ENCODE data around the gene TDRD12. TPM values are rescaled to one million over a fixed set of nuclear protein-coding genes. Genes with fewer than 3 reads are reported as not detected.
A peak's percentile ranks its signal among the peaks of the same experiment; 100 is the strongest.

Gene TDRD12
- total RNA-seq, 1 experiment from 2014 or later: 1.3 TPM

- Histone ChIP-seq H4K91ac (ENCODE audit: insufficient read length, low read depth, low read length) (no peak overlapping the region), H3K56ac (ENCODE audit: insufficient read length, low read depth, low read length) (no peak overlapping the region), H3K4me2 (ENCODE audit: insufficient read depth, insufficient read length, low read length) (no peak overlapping the region), H3K27me3 (ENCODE audit: insufficient read depth, low read length) (no peaks in the 10 kb centered on the region), H4K5ac (ENCODE audit: insufficient read length, low read depth, low read length) (no peak overlapping the region), H2BK20ac (ENCODE audit: low read depth, low read length, poor library complexity, severe bottlenecking) (no peak overlapping the region), H3K23me2 (ENCODE audit: insufficient read length, low read depth, low read length, poor library complexity, severe bottlenecking) (no peaks in the 10 kb centered on the region), H3K14ac (ENCODE audit: insufficient read depth, low read length) (no peak overlapping the region; the same call in 1 of the 2 replicates), H2BK15ac (ENCODE audit: low read depth, low read length) (no peak overlapping the region), H2BK12ac (ENCODE audit: insufficient read length, low read depth, low read length) (no peak overlapping the region), H3K27ac (ENCODE audit: insufficient read length, low read depth, low read length) (no peak overlapping the region), H3K18ac (ENCODE audit: insufficient read length, low read depth, low read length) (no peak overlapping the region), H3K4ac (ENCODE audit: low read depth, low read length) (no peak overlapping the region), H2BK5ac (ENCODE audit: insufficient read length, low read length) (no peak overlapping the region), H4K8ac (replicated peaks; ENCODE audit: insufficient read length, low read depth, low read length) (no peak overlapping the region), H3K79me2 (ENCODE audit: insufficient read depth, low read length) (no peaks in the 10 kb centered on the region), H3K23ac (ENCODE audit: insufficient read length, low read depth, low read length) (no peak overlapping the region), H3K4me1 (ENCODE audit: insufficient read depth, low read length) (no peaks in the 10 kb centered on the region), H2AFZ (ENCODE audit: low read length) (no peak overlapping the region), H2AK5ac (ENCODE audit: insufficient read length, low read length) (no peak overlapping the region), H3K79me1 (ENCODE audit: insufficient read depth, low read depth, low read length, poor library complexity, severe bottlenecking) (no peaks in the 10 kb centered on the region), H3K9me3 (ENCODE audit: control insufficient read depth, low read depth, low read length) (no peaks in the 10 kb centered on the region), H3K9ac (ENCODE audit: extremely low read depth, insufficient read length, low read length) (no peak overlapping the region), H3T11ph (ENCODE audit: low read length) (no peak overlapping the region), H2BK120ac (ENCODE audit: low read depth, low read length, poor library complexity, severe bottlenecking) (no peak overlapping the region), H4K20me1 (ENCODE audit: control insufficient read depth, insufficient read depth, insufficient read length) (no peaks in the 10 kb centered on the region)
- peaks cover 0 to 4% (median 2%) of the 10 kb centered on the region in 3 experiments; a peak in 2 of 7 replicates for H3K36me3 Mint-ChIP-seq (ENCODE audit: insufficient read depth in 1 of 3, low read depth in 3 of 3)
- peaks cover 30% of the 10 kb centered on the region in 2 experiments for H3K4me1 Mint-ChIP-seq
- H3K27ac Mint-ChIP-seq: peak overlapping the region in 1 of 3 experiments; percentile 7; a peak in 1 of 7 replicates
- H3K9me3 Mint-ChIP-seq: no peaks in the 10 kb centered on the region; a peak in 1 of 5 replicates
- H3K4me3 Mint-ChIP-seq: no peak overlapping the region
- WGBS (ENCODE audit: extremely low coverage, insufficient read length, low lambda C conversion rate): no CpG with 5 or more reads among the region's 18 CpGs
- DNase-seq: no peak
- no peaks in the 10 kb centered on the region for H3K27me3 Mint-ChIP-seq (ENCODE audit: low read depth)
- TF ChIP-seq CTCF (conservative IDR thresholded peaks at IDR 0.05): no peak
Measured at GRCh38 chr19:32873247-32873959, 153.8 kb downstream of the TDRD12 start.

Data from H9 (cell line).